ENCODE results near the gene TNC. TPM values are rescaled to one million over a fixed set of nuclear protein-coding genes. Genes with fewer than 3 reads are reported as not detected.

The TNC gene
- total and polyA plus RNA-seq, 10 of the 15 experiments (the other 5 are each of a cell fraction or from before 2014, with no cell fraction given): 0.05 to 4.2 (median 0.14) TPM

DNA sequence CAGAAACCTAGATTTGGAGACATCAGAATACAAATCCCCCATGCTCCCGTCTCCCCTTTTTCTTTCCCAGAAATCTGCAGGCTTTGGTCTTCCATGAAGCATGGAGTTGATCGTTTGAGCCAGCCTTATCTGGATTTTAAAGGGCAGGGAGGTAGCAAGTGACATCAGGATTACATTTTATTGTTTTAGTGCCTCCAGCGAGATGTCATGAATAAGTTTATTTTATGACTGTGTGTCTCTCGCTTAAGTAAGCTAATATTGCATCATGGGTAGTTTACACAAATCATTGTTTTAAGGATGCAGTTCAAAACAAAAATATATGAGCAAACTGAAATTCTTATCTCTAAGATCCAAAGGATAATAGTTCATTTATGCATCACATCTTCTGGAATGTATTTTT lies 136.9 kb downstream of the TNC start:
- ChIA-PET CTCF (interaction anchor here (1.1 to 3.2 kb wide), 3 partner anchors 10 to 328 kb away, joined by 3 to 21 read pairs (median 5); partner anchors contain the start of gene TEX48), RAD21 (ENCODE audit: unreplicated experiment) (no interaction called here)

More for the DNA sequence above, 136.9 kb downstream of the TNC start:
- H3K4me2 ChIP-seq (ENCODE audit: control insufficient read depth, insufficient read depth): no peak overlapping the region
- H3K27ac ChIP-seq (ENCODE audit: control insufficient read depth, insufficient read depth): no peak overlapping the region
- in situ Hi-C loops (cut with MboI) (no loop called here), intact Hi-C loops (cut with micrococcal nuclease; ENCODE audit: unreplicated experiment) (no loop called here)
- H4K20me1 ChIP-seq (ENCODE audit: control insufficient read depth, insufficient read depth): no peaks in the 10 kb centered on the region
- H2AFZ ChIP-seq (ENCODE audit: control insufficient read depth, low read depth, low read length): no peak overlapping the region
- no peaks in the 10 kb centered on the region for H3K9me3 ChIP-seq (replicated peaks; ENCODE audit: control insufficient read depth, insufficient read depth, low read length)
- BruUV-seq (replicated peaks): no TSS peak
- TF ChIP-seq SUPT20H (IDR thresholded peaks at IDR 0.05; ENCODE audit: borderline replicate concordance, control insufficient read depth, low read depth, low read length) (no peak), CREM (IDR thresholded peaks at IDR 0.05; ENCODE audit: low read depth) (no peak), SIN3A (IDR thresholded peaks at IDR 0.05; ENCODE audit: low read depth, low read length) (no peak), ZNF622 (IDR thresholded peaks at IDR 0.05) (no peak), NFXL1 (IDR thresholded peaks at IDR 0.05; ENCODE audit: borderline replicate concordance) (no peak), EP300 (IDR thresholded peaks at IDR 0.05; ENCODE audit: borderline replicate concordance in 1 of 2, control insufficient read depth in 1 of 2, low read depth in 2 of 2, low read length in 2 of 2) (no peak), CBX5 (IDR thresholded peaks at IDR 0.05; ENCODE audit: low read depth) (no peak), IRF4 (IDR thresholded peaks at IDR 0.05; ENCODE audit: low read depth, low read length) (no peak), TCF3 (IDR thresholded peaks at IDR 0.05; ENCODE audit: borderline replicate concordance, insufficient read depth, low read depth, low read length) (no peak), PAX8 (IDR thresholded peaks at IDR 0.05) (no peak)
- TF ChIP-seq, protein P1, sequence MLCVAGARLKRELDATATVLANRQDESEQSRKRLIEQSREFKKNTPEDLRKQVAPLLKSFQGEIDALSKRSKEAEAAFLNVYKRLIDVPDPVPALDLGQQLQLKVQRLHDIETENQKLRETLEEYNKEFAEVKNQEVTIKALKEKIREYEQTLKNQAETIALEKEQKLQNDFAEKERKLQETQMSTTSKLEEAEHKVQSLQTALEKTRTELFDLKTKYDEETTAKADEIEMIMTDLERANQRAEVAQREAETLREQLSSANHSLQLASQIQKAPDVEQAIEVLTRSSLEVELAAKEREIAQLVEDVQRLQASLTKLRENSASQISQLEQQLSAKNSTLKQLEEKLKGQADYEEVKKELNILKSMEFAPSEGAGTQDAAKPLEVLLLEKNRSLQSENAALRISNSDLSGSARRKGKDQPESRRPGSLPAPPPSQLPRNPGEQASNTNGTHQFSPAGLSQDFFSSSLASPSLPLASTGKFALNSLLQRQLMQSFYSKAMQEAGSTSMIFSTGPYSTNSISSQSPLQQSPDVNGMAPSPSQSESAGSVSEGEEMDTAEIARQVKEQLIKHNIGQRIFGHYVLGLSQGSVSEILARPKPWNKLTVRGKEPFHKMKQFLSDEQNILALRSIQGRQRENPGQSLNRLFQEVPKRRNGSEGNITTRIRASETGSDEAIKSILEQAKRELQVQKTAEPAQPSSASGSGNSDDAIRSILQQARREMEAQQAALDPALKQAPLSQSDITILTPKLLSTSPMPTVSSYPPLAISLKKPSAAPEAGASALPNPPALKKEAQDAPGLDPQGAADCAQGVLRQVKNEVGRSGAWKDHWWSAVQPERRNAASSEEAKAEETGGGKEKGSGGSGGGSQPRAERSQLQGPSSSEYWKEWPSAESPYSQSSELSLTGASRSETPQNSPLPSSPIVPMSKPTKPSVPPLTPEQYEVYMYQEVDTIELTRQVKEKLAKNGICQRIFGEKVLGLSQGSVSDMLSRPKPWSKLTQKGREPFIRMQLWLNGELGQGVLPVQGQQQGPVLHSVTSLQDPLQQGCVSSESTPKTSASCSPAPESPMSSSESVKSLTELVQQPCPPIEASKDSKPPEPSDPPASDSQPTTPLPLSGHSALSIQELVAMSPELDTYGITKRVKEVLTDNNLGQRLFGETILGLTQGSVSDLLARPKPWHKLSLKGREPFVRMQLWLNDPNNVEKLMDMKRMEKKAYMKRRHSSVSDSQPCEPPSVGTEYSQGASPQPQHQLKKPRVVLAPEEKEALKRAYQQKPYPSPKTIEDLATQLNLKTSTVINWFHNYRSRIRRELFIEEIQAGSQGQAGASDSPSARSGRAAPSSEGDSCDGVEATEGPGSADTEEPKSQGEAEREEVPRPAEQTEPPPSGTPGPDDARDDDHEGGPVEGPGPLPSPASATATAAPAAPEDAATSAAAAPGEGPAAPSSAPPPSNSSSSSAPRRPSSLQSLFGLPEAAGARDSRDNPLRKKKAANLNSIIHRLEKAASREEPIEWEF (IDR thresholded peaks at IDR 0.05; ENCODE audit: insufficient replicate concordance, low read depth, low read length): no peak
- TF ChIP-seq, protein P2, sequence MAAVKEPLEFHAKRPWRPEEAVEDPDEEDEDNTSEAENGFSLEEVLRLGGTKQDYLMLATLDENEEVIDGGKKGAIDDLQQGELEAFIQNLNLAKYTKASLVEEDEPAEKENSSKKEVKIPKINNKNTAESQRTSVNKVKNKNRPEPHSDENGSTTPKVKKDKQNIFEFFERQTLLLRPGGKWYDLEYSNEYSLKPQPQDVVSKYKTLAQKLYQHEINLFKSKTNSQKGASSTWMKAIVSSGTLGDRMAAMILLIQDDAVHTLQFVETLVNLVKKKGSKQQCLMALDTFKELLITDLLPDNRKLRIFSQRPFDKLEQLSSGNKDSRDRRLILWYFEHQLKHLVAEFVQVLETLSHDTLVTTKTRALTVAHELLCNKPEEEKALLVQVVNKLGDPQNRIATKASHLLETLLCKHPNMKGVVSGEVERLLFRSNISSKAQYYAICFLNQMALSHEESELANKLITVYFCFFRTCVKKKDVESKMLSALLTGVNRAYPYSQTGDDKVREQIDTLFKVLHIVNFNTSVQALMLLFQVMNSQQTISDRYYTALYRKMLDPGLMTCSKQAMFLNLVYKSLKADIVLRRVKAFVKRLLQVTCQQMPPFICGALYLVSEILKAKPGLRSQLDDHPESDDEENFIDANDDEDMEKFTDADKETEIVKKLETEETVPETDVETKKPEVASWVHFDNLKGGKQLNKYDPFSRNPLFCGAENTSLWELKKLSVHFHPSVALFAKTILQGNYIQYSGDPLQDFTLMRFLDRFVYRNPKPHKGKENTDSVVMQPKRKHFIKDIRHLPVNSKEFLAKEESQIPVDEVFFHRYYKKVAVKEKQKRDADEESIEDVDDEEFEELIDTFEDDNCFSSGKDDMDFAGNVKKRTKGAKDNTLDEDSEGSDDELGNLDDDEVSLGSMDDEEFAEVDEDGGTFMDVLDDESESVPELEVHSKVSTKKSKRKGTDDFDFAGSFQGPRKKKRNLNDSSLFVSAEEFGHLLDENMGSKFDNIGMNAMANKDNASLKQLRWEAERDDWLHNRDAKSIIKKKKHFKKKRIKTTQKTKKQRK (IDR thresholded peaks at IDR 0.05; ENCODE audit: low read depth, low read length): no peak
- ChIA-PET POLR2A (no interaction called here), SMC1A (ENCODE audit: uncharacterized antibody, unreplicated experiment) (interaction anchor here (0.6 to 2.2 kb wide), 8 partner anchors 11 to 300 kb away, joined by 3 to 23 read pairs (median 4); no protein-coding TSS in a partner anchor)
- WGBS (ENCODE audit: insufficient coverage, insufficient replicate concordance, low lambda C conversion rate, missing lambda C conversion rate): 2% methylated on average over 4 of the region's 4 CpGs
- ATAC-seq (no peak), DNase-seq (ENCODE audit: low read depth, low spot score) (no peak), FAIRE-seq (no peak)
- no peaks in the 10 kb centered on the region for H3K4me1 ChIP-seq (ENCODE audit: control insufficient read depth, insufficient read depth, low read length)
- no peaks in the 10 kb centered on the region for H3K27me3 ChIP-seq (replicated peaks in 1 of 2; ENCODE audit: control insufficient read depth in 2 of 2, insufficient read depth in 2 of 2, low read length in 1 of 2)
- H3K79me2 ChIP-seq (ENCODE audit: control insufficient read depth, insufficient read depth, low read length): no peaks in the 10 kb centered on the region
- H3K9ac ChIP-seq (ENCODE audit: control insufficient read depth, insufficient read depth, low read length): no peak overlapping the region
- H3K36me3 ChIP-seq (ENCODE audit: control insufficient read depth in 2 of 2, insufficient read depth in 2 of 2, low read length in 1 of 2): no peaks in the 10 kb centered on the region
- no peak overlapping the region for H3K4me3 ChIP-seq
